T-helper 1 cell treated with Interleukin-12 subunit alpha and Interleukin-12 subunit beta and Interleukin-4 antibody, amounts not matched to agents 30 μg/mL and 1 μg/mL, for 36 hours (primary cell): Measurements from ENCODE around the gene DAGLA.

Experiments used
- H3K27ac Mint-ChIP-seq: one replicate; pipeline ENCODE4 v1.8.0; 2021; ENCODE audit warnings: mild to moderate bottlenecking, mixed read lengths
- H3K27me3 Mint-ChIP-seq: one replicate; pipeline ENCODE4 v1.8.0; 2021; ENCODE audit warnings: low read depth, mixed read lengths
- H3K36me3 Mint-ChIP-seq: one replicate; pipeline ENCODE4 v1.8.0; 2021; ENCODE audit warnings: low read depth, mixed read lengths
- H3K4me1 Mint-ChIP-seq: one replicate; pipeline ENCODE4 v1.8.0; 2021; ENCODE audit warnings: low read depth, mixed read lengths
- H3K4me3 Mint-ChIP-seq: one replicate; pipeline ENCODE4 v1.8.0; 2021; ENCODE audit warnings: mild to moderate bottlenecking, moderate library complexity, mixed read lengths
- H3K9me3 Mint-ChIP-seq: one replicate; pipeline ENCODE4 v1.8.0; 2021; ENCODE audit warnings: mixed read lengths

Gene DAGLA

GRCh38 chr11:61743486-61744095, 63.4 kb downstream of the DAGLA start:
- Mint-ChIP-seq H3K9me3 (no peaks in the 10 kb centered on the region), H3K4me3 (no peak overlapping the region), H3K27ac (no peak overlapping the region), H3K4me1 (no peaks in the 10 kb centered on the region), H3K27me3 (no peaks in the 10 kb centered on the region), H3K36me3 (no peaks in the 10 kb centered on the region)

- no peaks in the 10 kb centered on the region for H3K9me3 Mint-ChIP-seq
- no peak overlapping the region for H3K4me3 Mint-ChIP-seq
- H3K27me3 Mint-ChIP-seq = peaks cover 3% of the 10 kb centered on the region
- H3K27ac Mint-ChIP-seq = no peak overlapping the region
- no peaks in the 10 kb centered on the region for H3K36me3 Mint-ChIP-seq
- no peaks in the 10 kb centered on the region for H3K4me1 Mint-ChIP-seq
These were observed 64.0 kb downstream of the DAGLA start for GRCh38 chr11:61744181-61744580.

- H3K27ac Mint-ChIP-seq = no peak overlapping the region
- H3K9me3 Mint-ChIP-seq = no peaks in the 10 kb centered on the region
- H3K4me3 Mint-ChIP-seq = no peak overlapping the region
- H3K36me3 Mint-ChIP-seq = no peaks in the 10 kb centered on the region
- no peaks in the 10 kb centered on the region for H3K4me1 Mint-ChIP-seq
- H3K27me3 Mint-ChIP-seq = peaks cover 7% of the 10 kb centered on the region
These were observed 64.5 kb downstream of the DAGLA start for GRCh38 chr11:61744609-61745156.

- Mint-ChIP-seq H3K4me3 (no peak overlapping the region), H3K27ac (no peak overlapping the region)
These were observed 65.7 kb downstream of the DAGLA start for GRCh38 chr11:61745781-61746441.

GRCh38 chr11:61746442-61747191, 66.4 kb downstream of the DAGLA start:
- peaks cover 2% of the 10 kb centered on the region for H3K4me1 Mint-ChIP-seq
- H3K4me3 Mint-ChIP-seq = no peak overlapping the region

More at GRCh38 chr11:61745781-61746441, 65.7 kb downstream of the DAGLA start:
- H3K36me3 Mint-ChIP-seq = no peaks in the 10 kb centered on the region
- peaks cover under 1% of the 10 kb centered on the region for H3K4me1 Mint-ChIP-seq
- peaks cover 11% of the 10 kb centered on the region for H3K27me3 Mint-ChIP-seq
- no peaks in the 10 kb centered on the region for H3K9me3 Mint-ChIP-seq

GRCh38 chr11:61747192-61747966, 67.2 kb downstream of the DAGLA start:
- H3K4me3 Mint-ChIP-seq = no peak overlapping the region
- H3K9me3 Mint-ChIP-seq = no peaks in the 10 kb centered on the region
- H3K4me1 Mint-ChIP-seq = peaks cover 4% of the 10 kb centered on the region
- H3K36me3 Mint-ChIP-seq = no peaks in the 10 kb centered on the region
- no peak overlapping the region for H3K27ac Mint-ChIP-seq
- peaks cover 24% of the 10 kb centered on the region for H3K27me3 Mint-ChIP-seq

More at GRCh38 chr11:61746442-61747191, 66.4 kb downstream of the DAGLA start:
- no peaks in the 10 kb centered on the region for H3K9me3 Mint-ChIP-seq
- H3K36me3 Mint-ChIP-seq = no peaks in the 10 kb centered on the region
- no peak overlapping the region for H3K27ac Mint-ChIP-seq
- H3K27me3 Mint-ChIP-seq = peaks cover 18% of the 10 kb centered on the region

GRCh38 chr11:61747967-61748285, 67.7 kb downstream of the DAGLA start:
- Mint-ChIP-seq H3K27ac (no peak overlapping the region), H3K4me1 (peaks cover 4% of the 10 kb centered on the region), H3K27me3 (peaks cover 26% of the 10 kb centered on the region), H3K36me3 (no peaks in the 10 kb centered on the region), H3K9me3 (no peaks in the 10 kb centered on the region), H3K4me3 (no peak overlapping the region)

- peaks cover 6% of the 10 kb centered on the region for H3K4me1 Mint-ChIP-seq
- H3K9me3 Mint-ChIP-seq = no peaks in the 10 kb centered on the region
- H3K27me3 Mint-ChIP-seq = peaks cover 38% of the 10 kb centered on the region
- H3K27ac Mint-ChIP-seq = no peak overlapping the region
- no peak overlapping the region for H3K4me3 Mint-ChIP-seq
- H3K36me3 Mint-ChIP-seq = peaks cover 2% of the 10 kb centered on the region
These were observed 69.5 kb downstream of the DAGLA start for GRCh38 chr11:61749591-61750217.

GRCh38 chr11:61750631-61751273, 70.6 kb downstream of the DAGLA start:
- peaks cover 6% of the 10 kb centered on the region for H3K4me1 Mint-ChIP-seq
- H3K4me3 Mint-ChIP-seq = peak overlapping the region; percentile 53
- H3K27ac Mint-ChIP-seq = no peak overlapping the region
- peaks cover 38% of the 10 kb centered on the region for H3K27me3 Mint-ChIP-seq
- H3K9me3 Mint-ChIP-seq = no peaks in the 10 kb centered on the region
- H3K36me3 Mint-ChIP-seq = peaks cover 2% of the 10 kb centered on the region

- Mint-ChIP-seq H3K36me3 (peaks cover 2% of the 10 kb centered on the region), H3K9me3 (no peaks in the 10 kb centered on the region), H3K4me1 (peaks cover 11% of the 10 kb centered on the region), H3K4me3 (no peak overlapping the region), H3K27ac (no peak overlapping the region), H3K27me3 (peaks cover 38% of the 10 kb centered on the region)
These were observed 71.2 kb downstream of the DAGLA start for GRCh38 chr11:61751384-61751783.

- Mint-ChIP-seq H3K9me3 (no peaks in the 10 kb centered on the region), H3K4me3 (peak within 1 kb of the TSS; percentile 72), H3K27ac (no peak within 1 kb of the TSS), H3K36me3 (peaks cover 2% of the 10 kb centered on the region), H3K27me3 (peaks cover 38% of the 10 kb centered on the region), H3K4me1 (peaks cover 14% of the 10 kb centered on the region)
These were observed 72.1 kb downstream of the DAGLA start, which contains the start of gene MYRF for GRCh38 chr11:61752117-61752924. Gene MYRF (plus strand): TSS chr11:61752636. CDS start chr11:61752745, 109 bp downstream.

DNA sequence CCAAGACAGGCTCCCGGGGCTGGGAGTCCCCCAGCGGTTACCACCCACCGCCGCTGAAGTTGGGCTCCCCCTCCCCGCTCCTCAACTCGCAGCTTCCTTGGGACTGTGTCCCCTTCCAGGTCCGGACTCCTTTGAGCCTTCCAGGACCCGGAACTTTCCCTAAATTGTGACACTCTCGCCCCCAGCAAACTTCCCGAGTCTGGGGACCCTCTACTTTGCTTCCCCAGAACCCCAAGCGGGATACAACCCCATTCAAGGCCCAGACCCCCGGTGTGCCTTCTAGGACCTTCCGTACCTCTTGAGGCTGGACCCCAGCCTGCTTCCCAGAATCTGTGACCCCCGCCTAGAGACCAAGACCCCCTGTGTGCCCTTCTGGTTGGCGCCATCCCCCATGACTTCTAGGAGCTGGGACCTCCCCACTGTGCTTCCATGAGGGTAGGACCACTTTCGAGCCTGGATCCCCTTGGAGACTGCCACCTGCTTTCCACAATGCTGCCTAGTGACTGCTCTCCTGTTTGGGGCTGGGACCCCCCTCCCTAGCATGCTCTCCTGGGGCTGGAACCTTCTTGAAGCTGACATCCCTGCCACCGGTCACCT, 72.8 kb downstream of the DAGLA start:
- Mint-ChIP-seq H3K4me3 (peak overlapping the region; percentile 72), H3K27me3 (peaks cover 38% of the 10 kb centered on the region), H3K27ac (no peak overlapping the region), H3K4me1 (peaks cover 14% of the 10 kb centered on the region), H3K36me3 (peaks cover 2% of the 10 kb centered on the region), H3K9me3 (no peaks in the 10 kb centered on the region)
